GM12801 (cell line): ENCODE results near the gene SRGAP1.

ENCODE experiments used
- TF ChIP-seq, protein P1 (sequence below): IDR thresholded peaks from one replicate; pipeline ENCODE4 v1.5.1; 2011; ENCODE audit warnings: control low read depth; ENCODE audit not compliant: insufficient read length; ENCODE audit errors: extremely low read depth

The SRGAP1 gene

DNA sequence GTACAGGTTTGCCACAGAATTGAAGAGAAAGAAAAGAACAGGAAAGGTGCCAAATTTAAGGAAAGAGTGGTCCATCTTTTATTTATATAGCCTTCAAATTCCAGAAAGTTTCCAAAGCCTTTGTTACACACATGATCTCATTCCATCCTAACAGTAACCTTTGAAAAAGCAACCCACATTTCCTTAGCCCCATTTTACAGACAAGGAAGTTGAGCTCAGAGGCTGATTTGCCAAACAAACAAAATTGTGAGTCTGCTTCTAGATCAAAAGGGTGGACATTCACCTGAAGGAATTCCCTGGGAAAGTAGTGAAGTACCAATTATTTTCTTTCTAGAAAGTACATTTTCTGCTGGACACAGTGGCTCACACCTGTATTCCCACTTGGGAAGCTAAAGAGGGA lies 345.6 kb downstream of the SRGAP1 start:
- TF ChIP-seq, protein P1, sequence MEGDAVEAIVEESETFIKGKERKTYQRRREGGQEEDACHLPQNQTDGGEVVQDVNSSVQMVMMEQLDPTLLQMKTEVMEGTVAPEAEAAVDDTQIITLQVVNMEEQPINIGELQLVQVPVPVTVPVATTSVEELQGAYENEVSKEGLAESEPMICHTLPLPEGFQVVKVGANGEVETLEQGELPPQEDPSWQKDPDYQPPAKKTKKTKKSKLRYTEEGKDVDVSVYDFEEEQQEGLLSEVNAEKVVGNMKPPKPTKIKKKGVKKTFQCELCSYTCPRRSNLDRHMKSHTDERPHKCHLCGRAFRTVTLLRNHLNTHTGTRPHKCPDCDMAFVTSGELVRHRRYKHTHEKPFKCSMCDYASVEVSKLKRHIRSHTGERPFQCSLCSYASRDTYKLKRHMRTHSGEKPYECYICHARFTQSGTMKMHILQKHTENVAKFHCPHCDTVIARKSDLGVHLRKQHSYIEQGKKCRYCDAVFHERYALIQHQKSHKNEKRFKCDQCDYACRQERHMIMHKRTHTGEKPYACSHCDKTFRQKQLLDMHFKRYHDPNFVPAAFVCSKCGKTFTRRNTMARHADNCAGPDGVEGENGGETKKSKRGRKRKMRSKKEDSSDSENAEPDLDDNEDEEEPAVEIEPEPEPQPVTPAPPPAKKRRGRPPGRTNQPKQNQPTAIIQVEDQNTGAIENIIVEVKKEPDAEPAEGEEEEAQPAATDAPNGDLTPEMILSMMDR: no peak

- TF ChIP-seq, protein P1: no peak
Measured at GRCh38 chr12:64192644-64193444, 348.3 kb downstream of the SRGAP1 start.

DNA sequence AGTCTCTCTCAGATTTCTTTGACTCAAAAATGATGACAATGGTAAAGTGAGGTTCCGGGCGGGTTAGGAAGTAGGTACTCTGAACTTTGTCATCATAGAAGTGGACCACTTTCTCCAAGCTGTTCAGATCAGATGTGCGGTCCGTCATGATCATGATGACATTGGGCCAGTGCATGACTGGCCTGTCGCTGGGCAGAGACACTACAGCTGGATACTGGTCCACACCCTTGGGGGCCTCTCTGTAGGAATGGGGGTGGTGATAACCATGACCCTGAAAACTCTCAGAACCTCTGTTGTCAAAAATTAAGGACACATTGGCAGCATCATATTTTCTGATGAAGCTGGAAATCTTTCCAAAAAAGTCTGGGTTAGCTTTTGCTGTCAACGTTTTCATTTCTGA lies 349.4 kb downstream of the SRGAP1 start:
- TF ChIP-seq, protein P1: no peak

DNA sequence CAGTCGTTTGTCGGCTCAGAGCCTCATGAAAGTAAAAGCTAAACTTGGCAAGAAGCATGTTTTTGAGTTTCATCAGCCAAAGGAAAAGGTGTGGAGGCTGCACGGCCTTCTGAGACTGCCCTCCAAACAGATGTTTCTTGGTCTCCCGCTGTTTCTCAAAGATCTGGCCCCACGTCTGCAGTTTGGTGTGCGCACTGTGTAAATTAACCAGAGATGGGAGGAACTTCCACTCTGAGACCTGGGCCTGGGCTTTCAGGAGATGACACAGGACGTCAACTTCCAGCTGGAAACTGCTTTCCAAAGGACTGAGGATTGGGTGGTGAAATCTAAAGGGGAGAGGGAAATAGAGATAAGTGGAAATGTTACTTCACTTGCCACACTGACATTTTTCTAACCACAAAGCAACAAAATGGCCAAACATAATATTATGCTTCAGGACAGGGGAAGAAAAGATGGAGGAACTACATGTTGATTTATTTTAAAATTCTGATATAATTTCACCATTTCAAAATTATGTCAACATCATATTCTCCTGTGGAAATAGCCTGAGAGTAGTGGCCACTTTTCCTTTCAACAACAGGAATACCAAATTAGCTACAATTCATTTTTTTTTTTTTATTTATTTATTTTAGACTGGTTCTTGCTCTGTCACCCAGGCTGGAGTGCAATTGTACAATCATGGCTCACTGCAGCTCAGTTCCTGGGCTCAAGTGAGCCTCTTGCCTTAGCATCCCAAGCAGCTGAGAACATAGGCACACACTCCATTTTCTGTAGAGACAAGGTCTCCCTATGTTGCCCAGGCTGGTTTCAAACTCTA lies 350.0 kb downstream of the SRGAP1 start:
- TF ChIP-seq, protein P1: no peak

GRCh38 chr12:64203036-64203435 lies 358.5 kb downstream of the SRGAP1 start:
- TF ChIP-seq, protein P1: no peak

DNA sequence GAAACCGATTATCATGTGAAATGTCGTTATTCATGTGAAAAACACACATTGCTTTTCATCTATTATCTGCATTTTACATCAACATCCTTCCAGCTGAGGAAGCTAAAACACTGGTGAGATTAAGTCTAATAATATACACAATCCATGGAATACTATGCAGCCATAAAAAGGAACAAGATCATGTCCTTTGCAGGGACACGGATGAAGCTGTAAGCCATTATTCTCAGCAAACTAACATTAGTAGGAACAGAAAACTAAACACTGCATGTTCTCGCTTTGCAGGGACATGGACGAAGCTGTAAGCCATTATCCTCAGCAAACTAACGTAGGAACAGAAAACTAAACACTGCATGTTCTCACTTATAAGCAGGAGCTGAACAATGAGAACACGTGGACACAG lies 359.3 kb downstream of the SRGAP1 start:
- TF ChIP-seq, protein P1: no peak

DNA sequence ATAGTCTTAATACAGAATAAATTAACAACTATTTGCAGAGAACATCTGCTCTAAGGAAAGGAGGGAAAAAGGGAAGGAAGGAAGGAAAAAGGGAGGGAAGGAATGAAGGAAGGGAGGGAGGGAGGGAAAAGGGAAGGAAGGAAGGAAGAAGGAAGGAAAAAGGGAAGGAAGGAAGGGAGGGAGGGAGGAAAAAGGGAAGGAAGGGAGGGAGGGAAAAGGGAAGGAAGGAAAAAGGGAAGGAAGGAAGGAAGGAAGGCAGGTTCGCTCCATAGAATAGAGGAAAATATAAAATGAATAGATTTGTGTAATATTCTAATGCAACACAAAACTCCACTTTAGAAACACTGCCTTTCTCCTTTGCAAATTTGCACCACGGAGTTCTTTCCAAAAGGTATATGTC lies 361.0 kb downstream of the SRGAP1 start:
- TF ChIP-seq, protein P1: no peak
